Glomerular visceral epithelial cell (primary cell): ENCODE measurements around the gene ARMC3.
"Not testable (repeated sequence)": the region's sequence is repeated elsewhere in the genome, so short reads cannot be mapped to it uniquely, and the experiment has no call there.

ENCODE experiments used
- DNase-seq: peaks from one replicate; pipeline ENCODE4 v3.0.0-alpha.2; 2016; ENCODE audit errors: extremely low spot score

ARMC3 gene

DNA sequence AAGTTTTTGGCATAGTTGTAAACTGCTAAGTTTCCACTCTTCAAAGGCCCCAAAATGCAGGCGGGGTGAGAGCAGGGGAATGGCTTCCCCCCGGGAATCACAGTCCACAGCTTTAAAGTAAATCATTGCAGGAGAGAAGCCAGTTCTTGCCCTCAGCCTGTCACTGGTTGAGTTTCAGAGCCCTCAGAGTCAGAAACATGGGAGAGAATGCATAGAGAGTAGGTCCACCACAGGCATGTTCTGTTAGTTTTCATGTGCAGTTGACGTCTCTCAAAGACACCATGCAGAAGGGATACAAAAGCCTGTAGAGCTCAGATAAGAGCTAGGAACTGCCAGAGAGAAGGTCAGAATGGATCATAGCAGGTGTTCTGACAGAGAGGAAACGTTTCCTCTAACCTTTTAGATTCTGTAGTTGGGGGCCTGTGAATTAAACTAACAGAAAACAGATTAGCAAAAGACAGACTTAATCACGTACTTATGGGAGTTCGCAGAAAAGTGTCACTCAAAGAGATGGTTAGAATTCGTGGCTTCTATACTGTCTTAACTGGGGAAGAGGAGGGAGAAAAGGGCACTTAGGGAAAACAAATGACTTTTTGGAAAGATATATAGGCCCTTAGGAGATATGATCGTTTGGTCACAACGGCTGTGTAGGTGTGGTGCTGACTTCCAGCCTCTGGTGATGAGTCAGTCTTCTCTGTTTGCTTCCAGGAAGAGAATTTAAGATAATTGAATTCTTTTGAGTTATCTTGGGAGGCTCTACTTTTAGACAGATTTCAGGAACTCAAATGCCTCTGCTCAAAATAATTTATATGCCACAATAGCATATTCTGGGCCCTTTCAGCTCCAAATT, 119.6 kb downstream of the ARMC3 start:
- no peak for DNase-seq

GRCh38 chr10:23048191-23048590, 120.3 kb downstream of the ARMC3 start:
- DNase-seq, result no peak

DNA sequence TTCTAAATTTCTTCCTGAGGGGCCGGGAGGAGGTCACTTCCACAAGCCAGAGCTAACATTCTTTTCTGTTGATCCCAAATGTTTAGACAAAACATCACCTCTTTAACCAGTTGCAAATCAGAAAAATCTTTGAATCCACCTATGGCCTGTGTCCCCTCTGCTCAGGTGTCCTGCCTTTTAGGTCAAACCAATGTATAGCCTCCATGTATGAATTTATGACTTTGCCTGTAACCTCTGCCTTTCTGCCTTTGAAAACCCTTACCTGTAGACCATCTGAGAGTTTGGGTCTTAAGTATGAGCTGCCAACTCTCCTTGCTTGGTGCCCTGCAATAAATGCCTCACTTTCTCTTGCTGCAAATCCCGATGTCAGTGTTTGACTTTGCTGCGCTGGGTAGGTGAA, 123.4 kb downstream of the ARMC3 start:
- DNase-seq, result no peak

DNA sequence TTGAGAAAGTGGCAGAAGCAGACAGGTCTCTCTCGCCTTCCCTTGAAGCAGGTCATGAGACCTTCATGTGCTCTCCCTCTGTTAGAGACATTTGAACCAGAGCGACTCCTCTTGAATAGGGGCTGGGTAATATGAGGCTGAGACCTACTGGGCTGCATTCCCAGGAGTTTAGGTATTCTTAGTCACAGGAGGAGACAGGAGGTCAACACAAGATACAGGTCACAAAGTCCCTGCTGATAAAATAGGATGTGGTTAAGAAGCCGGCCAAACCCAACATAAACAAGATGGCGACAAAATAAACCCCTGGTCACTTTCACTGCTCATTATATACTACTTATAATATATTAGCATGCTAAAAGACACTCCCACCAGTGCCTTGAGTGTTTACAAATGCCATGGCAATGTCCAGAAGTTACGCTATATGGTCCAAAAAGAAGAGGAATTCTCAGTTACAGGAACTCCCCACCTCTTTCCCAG, 124.0 kb downstream of the ARMC3 start:
- DNase-seq, result no peak

GRCh38 chr10:23053036-23053435, 125.2 kb downstream of the ARMC3 start:
- DNase-seq, result no peak

GRCh38 chr10:23055424-23056185, 127.8 kb downstream of the ARMC3 start:
- DNase-seq, result no peak

DNA sequence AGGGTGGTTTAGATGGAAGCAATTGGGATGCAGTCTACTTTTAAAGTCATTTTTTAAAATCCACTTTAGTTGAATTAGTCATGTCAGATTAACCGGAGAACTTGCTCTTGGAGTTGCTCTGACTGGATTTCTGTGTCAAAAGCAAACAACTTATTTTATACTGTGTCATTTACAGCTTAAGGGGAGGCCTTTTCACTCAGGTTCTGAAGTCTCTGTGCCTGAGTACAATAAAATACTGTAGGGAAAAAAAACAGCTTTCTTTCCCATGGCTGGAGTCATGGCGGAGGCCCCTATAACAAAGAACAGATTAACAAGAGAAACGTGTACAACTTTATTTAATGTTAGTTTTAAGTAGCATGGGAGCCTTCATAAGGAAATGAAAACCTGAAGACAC, 128.3 kb downstream of the ARMC3 start:
- no peak for DNase-seq

DNA sequence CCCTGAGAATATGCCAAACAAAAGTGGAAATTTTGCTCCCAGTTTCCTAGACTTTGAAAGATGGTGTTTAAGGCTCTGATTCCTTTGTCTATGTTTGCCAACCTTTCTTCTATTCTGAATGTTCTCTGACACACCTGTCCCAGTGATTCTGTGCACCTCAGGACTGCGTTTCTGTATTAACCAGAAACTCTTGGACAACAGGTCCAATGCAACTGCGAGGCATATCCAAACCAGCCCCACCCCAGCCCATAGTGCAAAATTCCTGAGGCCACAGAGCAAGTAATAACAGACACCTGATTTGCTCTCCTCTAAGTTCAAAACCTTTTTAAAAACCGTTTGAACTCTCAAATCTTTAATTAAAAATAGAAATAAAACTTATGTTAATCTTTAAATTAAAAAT, 130.5 kb downstream of the ARMC3 start:
- no peak for DNase-seq

DNA sequence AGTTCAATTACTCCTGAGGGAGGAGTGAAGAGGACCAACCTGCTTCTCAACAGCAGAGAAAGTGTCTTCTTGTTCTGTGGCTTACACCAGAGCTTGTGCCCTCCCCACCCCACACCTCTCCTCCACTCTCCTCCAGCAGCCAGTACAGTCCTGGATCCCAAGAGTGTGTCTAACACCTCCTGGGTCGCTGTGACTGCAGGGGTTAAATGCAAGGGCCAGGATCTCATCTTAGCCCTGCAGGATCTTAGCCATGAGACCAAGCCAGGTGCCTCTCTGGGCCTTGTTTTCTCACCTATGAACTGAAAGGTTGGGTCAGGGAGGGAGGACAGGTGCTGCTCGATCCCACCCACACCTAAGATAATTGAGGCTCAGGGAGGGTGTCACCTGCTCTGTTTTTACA, 133.1 kb downstream of the ARMC3 start:
- no peak for DNase-seq

- DNase-seq, result peak; percentile 17
Measured at GRCh38 chr10:23063045-23063972, 135.5 kb downstream of the ARMC3 start.

DNA sequence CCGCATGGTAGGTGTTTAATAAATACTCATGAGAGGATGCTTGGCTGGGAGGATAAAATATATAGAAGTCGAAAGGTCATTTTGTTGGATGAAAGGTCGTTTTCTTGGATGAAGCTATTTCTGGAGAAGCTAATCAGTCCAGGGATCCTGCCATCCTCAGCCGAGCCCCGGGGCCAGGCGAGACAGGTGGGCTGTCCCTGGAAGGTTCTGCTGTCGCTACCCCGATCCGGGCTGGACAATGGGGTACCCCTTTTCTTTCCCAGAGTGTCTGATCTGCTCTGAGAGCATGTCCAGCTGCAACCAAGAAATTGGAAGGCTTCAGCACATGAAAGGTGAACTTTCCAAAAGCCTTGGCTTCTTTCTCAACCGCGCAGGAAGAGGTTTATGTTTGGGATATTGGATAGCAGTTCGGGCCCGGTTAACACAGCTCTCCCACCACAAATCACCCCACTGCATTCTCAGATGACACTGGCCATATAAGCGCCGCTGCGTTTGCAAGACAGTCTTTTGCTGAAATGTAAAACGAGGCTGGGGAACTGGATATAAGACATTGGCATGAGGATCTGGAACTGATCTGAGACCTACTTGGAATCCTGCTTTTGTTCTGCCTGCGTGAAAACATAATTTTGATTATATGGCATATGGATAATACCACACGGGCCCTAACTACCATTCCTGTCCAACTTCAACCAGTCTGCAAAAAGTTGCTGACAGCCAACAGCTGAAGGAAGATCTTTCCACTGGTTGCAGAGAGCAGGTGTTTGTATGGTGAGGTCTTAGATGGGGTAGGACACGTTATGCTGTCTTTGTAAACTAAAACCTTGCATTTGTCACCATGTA, 136.3 kb downstream of the ARMC3 start:
- no peak for DNase-seq

DNA sequence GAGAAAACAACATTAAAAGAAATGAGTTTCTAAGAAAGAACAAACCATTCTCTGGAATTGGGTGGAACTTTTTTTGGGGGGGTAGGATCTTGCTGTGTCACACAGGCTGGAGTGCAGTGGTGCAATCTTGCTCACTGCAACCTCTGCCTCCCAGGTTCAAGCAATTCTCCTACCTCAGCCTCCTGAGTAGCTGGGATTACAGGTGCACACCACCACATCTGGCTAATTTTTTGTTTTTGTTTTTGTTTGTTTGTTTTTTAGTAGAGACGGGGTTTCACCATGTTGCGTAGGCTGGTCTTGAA, 136.9 kb downstream of the ARMC3 start:
- not testable (repeated sequence) for DNase-seq

- DNase-seq, result peak; percentile 49
Measured at GRCh38 chr10:23065181-23065948, 137.5 kb downstream of the ARMC3 start.

- no peak for DNase-seq
Measured at GRCh38 chr10:23067337-23067736, 139.5 kb downstream of the ARMC3 start.

- peak; percentile 62 for DNase-seq
Measured at GRCh38 chr10:23067939-23068775, 140.3 kb downstream of the ARMC3 start.

DNA sequence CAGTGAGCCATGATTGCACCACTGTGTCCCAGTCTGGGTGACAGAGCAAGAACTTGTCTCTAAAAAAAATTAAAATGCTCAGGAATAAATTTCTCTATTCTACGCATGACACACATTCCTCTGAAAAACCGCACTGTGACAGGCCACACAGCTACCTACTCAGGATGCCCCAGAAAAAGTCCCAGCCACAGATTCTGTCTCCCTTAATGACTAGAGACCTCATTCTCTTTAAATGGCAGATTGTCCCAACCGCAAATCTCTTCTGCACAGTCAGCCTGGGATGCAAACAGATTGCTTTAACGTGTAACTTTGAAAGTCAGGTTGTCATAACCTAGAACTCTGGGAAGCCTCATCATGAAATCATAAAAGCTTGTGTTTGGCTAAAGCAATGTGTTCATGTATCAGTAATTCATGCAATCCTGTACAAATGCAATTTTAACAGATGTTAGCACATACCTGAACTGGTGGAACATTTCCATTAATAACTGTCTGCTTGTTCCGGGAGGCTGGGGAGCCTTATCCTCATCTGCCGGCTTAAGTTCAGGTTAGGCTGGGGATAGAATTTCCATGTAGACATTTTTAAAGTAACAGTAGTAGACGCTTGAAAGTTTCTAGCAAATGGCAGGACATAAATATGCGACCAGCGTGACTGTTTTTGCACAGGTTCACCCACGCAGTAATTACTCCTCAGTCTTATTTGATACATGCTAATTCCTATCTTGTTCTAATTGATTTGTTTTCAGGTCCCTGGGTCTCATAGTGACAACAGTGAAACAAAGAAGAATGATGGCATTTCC, 141.4 kb downstream of the ARMC3 start:
- DNase-seq, result no peak

DNA sequence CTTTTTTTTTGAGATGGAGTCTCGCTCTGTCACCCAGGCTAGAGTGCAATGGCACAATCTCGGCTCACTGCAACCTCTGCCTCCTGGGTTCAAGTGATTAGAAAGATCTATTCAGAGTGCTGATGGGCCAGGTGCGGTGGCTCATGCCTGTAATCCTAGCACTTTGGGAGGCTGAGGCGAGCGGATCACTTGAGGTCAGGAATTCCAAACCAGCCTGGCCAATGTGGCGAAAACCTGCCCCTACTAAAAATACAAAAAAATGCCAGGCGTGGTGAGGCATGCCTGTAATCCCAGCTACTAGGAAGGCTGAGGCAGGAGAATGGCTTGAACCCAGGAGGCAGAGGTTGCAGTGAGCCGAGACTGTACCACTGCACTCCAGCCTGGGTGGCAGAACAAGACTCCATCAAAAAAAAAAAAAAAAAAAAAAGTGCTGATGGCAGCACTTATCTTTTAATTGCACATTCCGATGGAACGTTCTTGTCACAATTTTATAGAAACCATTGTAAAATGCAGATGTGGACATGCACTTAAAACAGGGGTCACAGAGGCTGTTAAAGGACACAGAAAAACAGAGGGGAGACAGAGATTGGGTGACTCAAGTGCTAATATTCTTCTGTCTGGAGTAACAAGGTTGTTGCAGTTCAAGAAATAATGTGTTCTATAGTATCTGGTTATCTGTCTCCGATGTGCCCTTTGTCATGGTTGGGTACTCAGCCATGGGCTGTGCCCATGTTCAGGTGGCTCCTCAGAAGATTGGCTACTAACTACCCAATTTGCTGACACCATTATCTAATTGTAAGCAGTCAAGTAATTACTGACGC, 142.4 kb downstream of the ARMC3 start:
- DNase-seq, result not testable (repeated sequence)

DNA sequence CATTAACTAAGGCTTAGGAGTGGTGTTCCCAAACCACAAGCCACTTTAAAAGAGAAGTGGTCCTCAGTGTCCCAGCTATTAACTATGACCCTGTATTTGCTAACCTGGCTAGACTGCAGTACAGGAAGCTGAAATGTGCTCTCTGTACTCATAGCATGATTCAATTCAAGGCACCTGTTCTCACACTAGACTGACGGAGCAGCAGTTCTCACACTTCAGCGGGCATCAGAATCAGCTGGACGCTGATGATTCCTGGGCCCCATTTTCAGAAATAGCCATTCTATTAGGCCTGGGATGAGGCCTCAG, 143.0 kb downstream of the ARMC3 start:
- DNase-seq, result no peak
